HFFc6 (cell line): Measurements from ENCODE around the gene TPPP. TPM values are rescaled to one million over a fixed set of nuclear protein-coding genes. Genes with fewer than 3 reads are reported as not detected.

Source experiments
- DNase-seq: peaks from one replicate; pipeline ENCODE4 v3.0.0-alpha.2; 2018
- H3K27ac Mint-ChIP-seq: 2 replicates; pipeline ENCODE4 v1.8.0; 2020; ENCODE audit warnings: mild to moderate bottlenecking, mixed read lengths
- H3K27me3 Mint-ChIP-seq: 2 replicates; pipeline ENCODE4 v1.8.0; 2021; ENCODE audit warnings: mild to moderate bottlenecking, moderate library complexity, mixed read lengths; ENCODE audit not compliant: insufficient read depth
- H3K36me3 Mint-ChIP-seq: 2 replicates; pipeline ENCODE4 v1.8.0; 2021; ENCODE audit warnings: low read depth, mixed read lengths
- H3K4me1 Mint-ChIP-seq: 2 replicates; pipeline ENCODE4 v1.8.0; 2020; ENCODE audit warnings: low read depth, mixed read lengths
- H3K4me3 Mint-ChIP-seq: 2 replicates; pipeline ENCODE4 v1.8.0; 2020; ENCODE audit warnings: mild to moderate bottlenecking, moderate library complexity, mixed read lengths
- H3K9me3 Mint-ChIP-seq: 2 replicates; pipeline ENCODE4 v1.8.0; 2020; ENCODE audit warnings: mild to moderate bottlenecking, mixed read lengths
- total RNA-seq, 6 experiments: library from RNA; stranded (reverse); fragmentation: NEBNext Ultra II Directional; extraction: Animal tissue kit (Norgen Biotek cat#: 25700); gene quantifications; 2 replicates in 1 of 6; 3 replicates in 5 of 6; pipeline ENCODE4 v1.2.3, GENCODE V29; 2021
- TF ChIP-seq, protein P1 (sequence below): fragments of 200-600 bp; sonication (generic); IDR thresholded peaks from 2 replicates; pipeline ENCODE4 v1.5.0; 2021; ENCODE audit warnings: antibody characterized with exemption, mild to moderate bottlenecking

Gene TPPP
- total RNA-seq, 6 experiments from 2014 or later, result 0.19 to 0.43 (median 0.30) TPM

DNA sequence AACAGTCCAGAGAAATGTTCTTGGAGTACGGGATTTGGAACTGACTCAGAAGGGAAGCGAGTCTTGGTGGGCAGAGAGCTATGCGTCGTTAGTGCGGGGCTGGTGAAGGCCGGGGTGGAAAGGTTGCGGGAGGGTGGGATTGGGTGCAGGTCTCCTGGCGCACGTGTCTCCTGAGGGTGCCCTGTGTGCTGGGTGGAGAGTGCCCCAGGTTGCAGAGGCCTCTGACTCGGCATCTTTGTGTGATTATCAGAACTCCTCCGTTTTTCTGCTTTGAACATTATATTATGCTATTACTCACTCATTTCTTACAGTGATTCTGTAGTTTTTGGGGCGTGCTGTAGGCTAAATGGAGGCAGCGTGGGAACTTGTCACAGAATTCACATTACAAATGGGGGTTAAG is 69.6 kb downstream of the TPPP start:
- DNase-seq, result no peak
- Mint-ChIP-seq H3K4me1 (no peaks in the 10 kb centered on the region), H3K36me3 (peaks cover 24% of the 10 kb centered on the region; the same call in 1 of the 2 replicates), H3K27me3 (no peaks in the 10 kb centered on the region), H3K9me3 (no peaks in the 10 kb centered on the region), H3K4me3 (no peak overlapping the region), H3K27ac (no peak overlapping the region)
- TF ChIP-seq, protein P1, sequence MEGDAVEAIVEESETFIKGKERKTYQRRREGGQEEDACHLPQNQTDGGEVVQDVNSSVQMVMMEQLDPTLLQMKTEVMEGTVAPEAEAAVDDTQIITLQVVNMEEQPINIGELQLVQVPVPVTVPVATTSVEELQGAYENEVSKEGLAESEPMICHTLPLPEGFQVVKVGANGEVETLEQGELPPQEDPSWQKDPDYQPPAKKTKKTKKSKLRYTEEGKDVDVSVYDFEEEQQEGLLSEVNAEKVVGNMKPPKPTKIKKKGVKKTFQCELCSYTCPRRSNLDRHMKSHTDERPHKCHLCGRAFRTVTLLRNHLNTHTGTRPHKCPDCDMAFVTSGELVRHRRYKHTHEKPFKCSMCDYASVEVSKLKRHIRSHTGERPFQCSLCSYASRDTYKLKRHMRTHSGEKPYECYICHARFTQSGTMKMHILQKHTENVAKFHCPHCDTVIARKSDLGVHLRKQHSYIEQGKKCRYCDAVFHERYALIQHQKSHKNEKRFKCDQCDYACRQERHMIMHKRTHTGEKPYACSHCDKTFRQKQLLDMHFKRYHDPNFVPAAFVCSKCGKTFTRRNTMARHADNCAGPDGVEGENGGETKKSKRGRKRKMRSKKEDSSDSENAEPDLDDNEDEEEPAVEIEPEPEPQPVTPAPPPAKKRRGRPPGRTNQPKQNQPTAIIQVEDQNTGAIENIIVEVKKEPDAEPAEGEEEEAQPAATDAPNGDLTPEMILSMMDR, result no peak

DNA sequence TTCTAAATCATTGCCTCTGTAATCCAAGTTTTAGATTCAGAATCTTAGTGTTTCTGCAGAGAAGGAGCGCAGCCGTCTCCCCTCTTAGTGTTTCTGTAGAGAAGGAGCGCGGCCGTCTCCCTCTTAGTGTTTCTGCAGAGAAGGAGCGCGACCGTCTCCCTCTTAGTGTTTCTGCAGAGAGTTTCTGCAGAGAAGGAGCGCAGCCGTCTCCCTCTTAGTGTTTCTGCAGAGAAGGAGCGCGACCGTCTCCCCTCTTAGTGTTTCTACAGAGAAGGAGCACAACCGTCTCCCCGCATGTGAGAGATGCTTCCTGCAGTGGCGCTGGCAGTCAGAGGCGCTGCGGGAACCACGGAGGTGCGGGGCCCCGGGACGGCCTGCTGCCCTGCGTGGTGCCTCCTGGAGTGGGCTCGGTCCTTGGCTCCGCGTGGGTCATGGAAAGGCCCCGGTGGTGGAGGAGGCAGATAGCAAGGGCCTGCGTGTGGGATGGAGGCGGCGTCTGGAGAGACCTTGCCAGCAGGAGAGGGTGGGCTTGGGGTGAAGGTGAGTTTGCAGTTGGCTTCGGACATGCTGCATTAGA is 70.1 kb downstream of the TPPP start:
- H3K4me1 Mint-ChIP-seq, result no peaks in the 10 kb centered on the region
- no peak overlapping the region for H3K27ac Mint-ChIP-seq
- H3K4me3 Mint-ChIP-seq, result no peak overlapping the region
- H3K9me3 Mint-ChIP-seq, result no peaks in the 10 kb centered on the region
- peaks cover 24% of the 10 kb centered on the region; the same call in 1 of the 2 replicates for H3K36me3 Mint-ChIP-seq
- H3K27me3 Mint-ChIP-seq, result no peaks in the 10 kb centered on the region
- TF ChIP-seq, protein P1, result no peak
- DNase-seq, result no peak

DNA sequence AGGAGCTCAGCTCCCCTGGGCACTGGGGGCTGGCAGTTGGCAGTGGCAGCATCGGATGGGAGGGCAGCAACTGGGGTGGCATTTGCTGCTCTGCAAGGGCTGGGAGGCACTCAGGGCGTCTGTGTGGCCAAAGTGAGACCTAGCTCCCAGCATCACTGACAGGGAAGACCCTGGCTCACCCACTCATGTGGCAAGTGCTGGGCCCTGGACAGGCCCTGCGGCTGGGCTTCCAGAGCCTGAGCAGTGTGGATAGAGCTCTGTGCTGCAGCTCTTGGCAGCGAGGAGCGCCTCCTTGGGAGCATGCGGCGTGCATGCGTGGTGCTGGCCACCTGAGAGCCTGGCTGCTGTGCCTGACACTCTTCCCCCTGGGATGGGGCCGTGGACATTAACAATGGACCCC is 70.8 kb downstream of the TPPP start:
- Mint-ChIP-seq H3K4me3 (no peak overlapping the region), H3K27me3 (no peaks in the 10 kb centered on the region), H3K9me3 (no peaks in the 10 kb centered on the region), H3K27ac (no peak overlapping the region), H3K4me1 (no peaks in the 10 kb centered on the region), H3K36me3 (peaks cover 19% of the 10 kb centered on the region; the same call in 1 of the 2 replicates)
- TF ChIP-seq, protein P1, result no peak
- DNase-seq, result no peak

DNA sequence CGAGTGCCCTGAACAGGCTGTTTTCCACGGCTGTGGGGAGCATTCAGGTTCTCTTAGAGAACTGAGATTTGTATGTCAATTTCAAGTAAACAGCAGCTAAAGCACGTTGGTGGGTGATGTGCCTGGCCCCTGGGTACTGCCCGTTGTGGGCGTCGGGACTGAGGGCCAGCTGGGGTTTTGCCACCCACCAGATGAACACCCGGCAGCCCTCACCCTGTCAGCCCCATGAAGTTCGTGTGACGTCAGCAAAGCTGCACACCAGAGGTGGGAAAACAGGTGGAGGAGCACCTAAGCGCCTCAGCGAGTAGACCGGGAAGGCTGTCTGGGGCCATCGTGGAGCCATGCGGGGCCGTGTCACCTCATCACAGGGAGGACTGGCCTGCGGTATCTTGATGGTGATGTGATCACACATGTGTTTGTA is 71.8 kb downstream of the TPPP start:
- Mint-ChIP-seq H3K9me3 (no peaks in the 10 kb centered on the region), H3K36me3 (peaks cover 22% of the 10 kb centered on the region; the same call in 1 of the 2 replicates), H3K27me3 (no peaks in the 10 kb centered on the region), H3K4me1 (peaks cover 3% of the 10 kb centered on the region; the same call in 1 of the 2 replicates), H3K27ac (no peak overlapping the region), H3K4me3 (no peak overlapping the region)
- TF ChIP-seq, protein P1, result no peak
- no peak for DNase-seq

DNA sequence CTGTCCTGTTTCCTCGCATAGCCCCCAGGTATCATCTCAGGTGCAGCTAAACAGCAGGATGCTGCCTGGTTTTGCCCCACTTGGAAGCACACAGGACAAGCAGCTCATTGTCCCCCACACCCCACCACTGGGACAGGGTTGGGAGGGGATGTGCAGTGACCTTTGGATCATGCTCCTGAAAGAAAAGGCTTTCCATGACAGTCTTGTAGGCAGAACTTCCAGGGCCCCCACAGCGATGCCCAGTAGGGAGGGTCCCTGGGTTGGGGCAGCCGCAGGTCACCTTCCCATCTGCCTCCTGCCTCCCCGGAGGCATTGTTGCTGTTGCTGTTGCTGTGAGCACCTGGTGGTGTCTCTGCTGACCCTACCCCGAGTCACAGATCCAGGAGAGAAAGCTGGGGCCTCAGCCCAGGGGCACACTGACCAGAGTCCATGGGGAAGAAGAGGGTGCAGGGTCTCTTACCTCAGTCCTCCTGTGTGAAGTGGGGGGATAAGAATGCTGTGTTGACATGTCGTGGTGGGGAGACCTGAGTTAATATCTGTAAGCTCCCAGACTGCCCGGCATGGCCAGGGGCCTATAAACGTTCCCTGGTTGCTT is 72.5 kb downstream of the TPPP start:
- Mint-ChIP-seq H3K36me3 (peaks cover 26% of the 10 kb centered on the region), H3K27ac (no peak overlapping the region), H3K27me3 (no peaks in the 10 kb centered on the region), H3K4me1 (peaks cover 9% of the 10 kb centered on the region; the same call in 1 of the 2 replicates), H3K4me3 (no peak overlapping the region), H3K9me3 (peaks cover 1% of the 10 kb centered on the region; the same call in 1 of the 2 replicates)
- no peak for DNase-seq
- TF ChIP-seq, protein P1, result no peak
